K562 (cell line): Measurements from ENCODE around the gene MCOLN2. TPM values are rescaled to one million over a fixed set of nuclear protein-coding genes. Genes with fewer than 3 reads are reported as not detected.
A peak's percentile ranks its signal among the peaks of the same experiment; 100 is the strongest.

Source experiments
- FOXK2 ChIP-seq, 2 experiments: fragments of 450-650 bp; IDR thresholded peaks in 1 of 2; conservative IDR thresholded peaks in 1 of 2; 2 replicates each; pipeline ENCODE4 v1.6.1; 2016; ENCODE audit warnings: low read depth in 2 of 2, mild to moderate bottlenecking in 1 of 2
- JUND ChIP-seq, 2 experiments: IDR thresholded peaks; 2 replicates in 1 of 2; 3 replicates in 1 of 2; pipeline ENCODE4 v1.6.1; 2011; ENCODE audit warnings: borderline replicate concordance in 2 of 2, low read depth in 2 of 2, low read length in 2 of 2, improper control_type of control experiment in 1 of 2, missing biosample characterization in 1 of 2, missing genetic modification characterization in 1 of 2, missing genetic modification reagents in 1 of 2
- MAFK ChIP-seq: IDR thresholded peaks from 2 replicates; pipeline ENCODE4 v1.6.1; 2011; ENCODE audit warnings: low read length, improper control_type of control experiment
- MCM7 ChIP-seq, 2 experiments: fragments of 450-650 bp; IDR thresholded peaks; 2 replicates each; pipeline ENCODE4 v1.6.1; 2016 to 2018
- NCOA4 ChIP-seq: fragments of 450-650 bp; IDR thresholded peaks from 2 replicates; pipeline ENCODE4 v1.6.1; 2018; ENCODE audit warnings: mild to moderate bottlenecking; ENCODE audit not compliant: partially characterized antibody
- OTX1 ChIP-seq: fragments of 450-650 bp; formaldehyde crosslinking; IDR thresholded peaks from 2 replicates; pipeline ENCODE4 v1.4.0; 2022; ENCODE audit warnings: mild to moderate bottlenecking
- SMC3 ChIP-seq: conservative IDR thresholded peaks from 2 replicates; pipeline ENCODE4 v1.6.1; 2011; ENCODE audit warnings: low read depth, low read length, improper control_type of control experiment; ENCODE audit not compliant: insufficient read depth
- polyA plus RNA-seq, 8 experiments: library from polyadenylated mRNA; depleted of rRNA in 4 of 8; stranded (reverse) in 5 of 8; unstranded in 3 of 8; fragments of >200 nt; fragmentation: Nextera tagmentation in 2 of 8; fragmentation: Illumina TruSeq in 1 of 8; extraction: Ambion mirVana in 2 of 8; extraction: Trizol in 1 of 8; gene quantifications; 2 replicates each; pipeline versions ENCODE4 v1.2.1 to v1.2.3, GENCODE V29; 2011 to 2014; ENCODE audit warnings: inconsistent platforms in 1 of 8, missing spikeins in 1 of 8
- total RNA-seq, 7 experiments: library from RNA; depleted of rRNA in 6 of 7; stranded (reverse); fragments of >200 nt in 6 of 7; fragmentation: Illumina TruSeq in 2 of 7; extraction: Trizol in 2 of 7; gene quantifications; 2 replicates each; pipeline versions ENCODE4 v1.2.1 to v1.2.3, GENCODE V29; 2011 to 2021; ENCODE audit warnings: low replicate concordance in 1 of 7
- TF ChIP-seq, protein P1 (sequence below), 2 experiments: fragments of 450-650 bp; IDR thresholded peaks; 2 replicates each; pipeline ENCODE4 v1.6.1; 2016
- TF ChIP-seq, protein P2 (sequence below): fragments of 450-650 bp; IDR thresholded peaks from 2 replicates; pipeline ENCODE4 v1.6.1; 2016
- TF ChIP-seq, protein P3 (sequence below): fragments of 200-600 bp; sonication (generic); IDR thresholded peaks from one replicate; pipeline ENCODE4 v1.6.1; 2012; ENCODE audit warnings: mild to moderate bottlenecking, low read depth, low read length, inconsistent platforms
- TF ChIP-seq, protein P4 (sequence below): sonication (generic); formaldehyde crosslinking; IDR thresholded peaks from 2 replicates; pipeline ENCODE4 v1.8.1; 2022; ENCODE audit warnings: missing genetic modification reagents

The MCOLN2 gene
- total and polyA plus RNA-seq, 9 of the 15 experiments (the other 6 are each of a cell fraction or from before 2014, with no cell fraction given), result 0.18 TPM; not detected in 8

DNA sequence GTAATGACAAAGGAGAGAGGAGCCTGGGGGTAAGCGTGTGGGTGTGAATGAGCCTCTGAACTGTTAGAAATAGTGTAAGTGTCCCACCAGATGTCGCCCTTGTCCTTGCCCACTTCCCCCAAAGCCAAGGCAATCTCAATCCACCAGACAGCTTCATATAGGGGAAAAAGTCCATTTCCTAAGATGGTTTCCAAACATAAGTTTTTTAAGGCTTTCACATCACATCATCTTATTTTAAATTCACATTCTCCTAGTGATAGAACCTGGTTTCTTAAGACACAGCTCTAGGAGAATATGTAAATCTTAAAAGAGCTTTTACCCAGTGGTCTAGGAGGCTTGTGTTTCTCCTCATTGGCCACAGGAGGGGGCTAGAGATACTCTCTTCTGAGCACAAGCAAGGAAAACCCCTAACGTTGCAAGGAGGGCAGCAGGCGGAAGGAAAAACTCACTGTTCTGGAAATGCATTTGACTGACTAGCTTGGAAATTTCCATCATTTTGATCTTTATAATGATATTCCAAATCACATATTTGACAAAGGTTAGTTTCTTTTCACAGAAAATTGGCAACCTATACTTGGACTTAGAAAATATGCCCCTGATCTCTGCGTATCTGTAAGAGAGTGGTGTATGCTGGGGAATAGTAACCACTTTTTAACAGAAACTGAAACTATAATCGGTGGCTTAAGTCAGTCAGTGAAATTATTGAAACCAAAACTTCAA is 52.0 kb downstream of the MCOLN2 start (continued):
- TF ChIP-seq JUND (IDR thresholded peaks at IDR 0.05; ENCODE audit: borderline replicate concordance, low read depth, low read length) (no peak), JUND (tag; IDR thresholded peaks at IDR 0.05; ENCODE audit: borderline replicate concordance, low read depth, low read length) (peak; percentile 21; the same call in 1 of the 3 replicates), OTX1 (CRISPR knock-in tag) (no peak), FOXK2 (conservative IDR thresholded peaks at IDR 0.05 in 1 of 2, IDR thresholded peaks at IDR 0.05 in 1 of 2; ENCODE audit: low read depth in 2 of 2) (peak in 1 of 2 experiments; percentile 52; a peak in 1 of 4 replicates), SMC3 (peak; percentile 51), MCM7 (IDR thresholded peaks at IDR 0.05) (no peak), MAFK (0 out of 2 replicates have a peak, but pooled peaks have one; percentile 18), NCOA4 (no peak)
- TF ChIP-seq, protein P1, sequence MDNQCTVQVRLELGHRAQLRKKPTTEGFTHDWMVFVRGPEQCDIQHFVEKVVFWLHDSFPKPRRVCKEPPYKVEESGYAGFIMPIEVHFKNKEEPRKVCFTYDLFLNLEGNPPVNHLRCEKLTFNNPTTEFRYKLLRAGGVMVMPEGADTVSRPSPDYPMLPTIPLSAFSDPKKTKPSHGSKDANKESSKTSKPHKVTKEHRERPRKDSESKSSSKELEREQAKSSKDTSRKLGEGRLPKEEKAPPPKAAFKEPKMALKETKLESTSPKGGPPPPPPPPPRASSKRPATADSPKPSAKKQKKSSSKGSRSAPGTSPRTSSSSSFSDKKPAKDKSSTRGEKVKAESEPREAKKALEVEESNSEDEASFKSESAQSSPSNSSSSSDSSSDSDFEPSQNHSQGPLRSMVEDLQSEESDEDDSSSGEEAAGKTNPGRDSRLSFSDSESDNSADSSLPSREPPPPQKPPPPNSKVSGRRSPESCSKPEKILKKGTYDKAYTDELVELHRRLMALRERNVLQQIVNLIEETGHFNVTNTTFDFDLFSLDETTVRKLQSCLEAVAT (IDR thresholded peaks at IDR 0.05), result 0 out of 4 replicates have a peak, but pooled peaks of 1 of the 2 experiments have one; percentile 19
- TF ChIP-seq, protein P2, sequence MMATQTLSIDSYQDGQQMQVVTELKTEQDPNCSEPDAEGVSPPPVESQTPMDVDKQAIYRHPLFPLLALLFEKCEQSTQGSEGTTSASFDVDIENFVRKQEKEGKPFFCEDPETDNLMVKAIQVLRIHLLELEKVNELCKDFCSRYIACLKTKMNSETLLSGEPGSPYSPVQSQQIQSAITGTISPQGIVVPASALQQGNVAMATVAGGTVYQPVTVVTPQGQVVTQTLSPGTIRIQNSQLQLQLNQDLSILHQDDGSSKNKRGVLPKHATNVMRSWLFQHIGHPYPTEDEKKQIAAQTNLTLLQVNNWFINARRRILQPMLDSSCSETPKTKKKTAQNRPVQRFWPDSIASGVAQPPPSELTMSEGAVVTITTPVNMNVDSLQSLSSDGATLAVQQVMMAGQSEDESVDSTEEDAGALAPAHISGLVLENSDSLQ, result no peak
- TF ChIP-seq, protein P3, sequence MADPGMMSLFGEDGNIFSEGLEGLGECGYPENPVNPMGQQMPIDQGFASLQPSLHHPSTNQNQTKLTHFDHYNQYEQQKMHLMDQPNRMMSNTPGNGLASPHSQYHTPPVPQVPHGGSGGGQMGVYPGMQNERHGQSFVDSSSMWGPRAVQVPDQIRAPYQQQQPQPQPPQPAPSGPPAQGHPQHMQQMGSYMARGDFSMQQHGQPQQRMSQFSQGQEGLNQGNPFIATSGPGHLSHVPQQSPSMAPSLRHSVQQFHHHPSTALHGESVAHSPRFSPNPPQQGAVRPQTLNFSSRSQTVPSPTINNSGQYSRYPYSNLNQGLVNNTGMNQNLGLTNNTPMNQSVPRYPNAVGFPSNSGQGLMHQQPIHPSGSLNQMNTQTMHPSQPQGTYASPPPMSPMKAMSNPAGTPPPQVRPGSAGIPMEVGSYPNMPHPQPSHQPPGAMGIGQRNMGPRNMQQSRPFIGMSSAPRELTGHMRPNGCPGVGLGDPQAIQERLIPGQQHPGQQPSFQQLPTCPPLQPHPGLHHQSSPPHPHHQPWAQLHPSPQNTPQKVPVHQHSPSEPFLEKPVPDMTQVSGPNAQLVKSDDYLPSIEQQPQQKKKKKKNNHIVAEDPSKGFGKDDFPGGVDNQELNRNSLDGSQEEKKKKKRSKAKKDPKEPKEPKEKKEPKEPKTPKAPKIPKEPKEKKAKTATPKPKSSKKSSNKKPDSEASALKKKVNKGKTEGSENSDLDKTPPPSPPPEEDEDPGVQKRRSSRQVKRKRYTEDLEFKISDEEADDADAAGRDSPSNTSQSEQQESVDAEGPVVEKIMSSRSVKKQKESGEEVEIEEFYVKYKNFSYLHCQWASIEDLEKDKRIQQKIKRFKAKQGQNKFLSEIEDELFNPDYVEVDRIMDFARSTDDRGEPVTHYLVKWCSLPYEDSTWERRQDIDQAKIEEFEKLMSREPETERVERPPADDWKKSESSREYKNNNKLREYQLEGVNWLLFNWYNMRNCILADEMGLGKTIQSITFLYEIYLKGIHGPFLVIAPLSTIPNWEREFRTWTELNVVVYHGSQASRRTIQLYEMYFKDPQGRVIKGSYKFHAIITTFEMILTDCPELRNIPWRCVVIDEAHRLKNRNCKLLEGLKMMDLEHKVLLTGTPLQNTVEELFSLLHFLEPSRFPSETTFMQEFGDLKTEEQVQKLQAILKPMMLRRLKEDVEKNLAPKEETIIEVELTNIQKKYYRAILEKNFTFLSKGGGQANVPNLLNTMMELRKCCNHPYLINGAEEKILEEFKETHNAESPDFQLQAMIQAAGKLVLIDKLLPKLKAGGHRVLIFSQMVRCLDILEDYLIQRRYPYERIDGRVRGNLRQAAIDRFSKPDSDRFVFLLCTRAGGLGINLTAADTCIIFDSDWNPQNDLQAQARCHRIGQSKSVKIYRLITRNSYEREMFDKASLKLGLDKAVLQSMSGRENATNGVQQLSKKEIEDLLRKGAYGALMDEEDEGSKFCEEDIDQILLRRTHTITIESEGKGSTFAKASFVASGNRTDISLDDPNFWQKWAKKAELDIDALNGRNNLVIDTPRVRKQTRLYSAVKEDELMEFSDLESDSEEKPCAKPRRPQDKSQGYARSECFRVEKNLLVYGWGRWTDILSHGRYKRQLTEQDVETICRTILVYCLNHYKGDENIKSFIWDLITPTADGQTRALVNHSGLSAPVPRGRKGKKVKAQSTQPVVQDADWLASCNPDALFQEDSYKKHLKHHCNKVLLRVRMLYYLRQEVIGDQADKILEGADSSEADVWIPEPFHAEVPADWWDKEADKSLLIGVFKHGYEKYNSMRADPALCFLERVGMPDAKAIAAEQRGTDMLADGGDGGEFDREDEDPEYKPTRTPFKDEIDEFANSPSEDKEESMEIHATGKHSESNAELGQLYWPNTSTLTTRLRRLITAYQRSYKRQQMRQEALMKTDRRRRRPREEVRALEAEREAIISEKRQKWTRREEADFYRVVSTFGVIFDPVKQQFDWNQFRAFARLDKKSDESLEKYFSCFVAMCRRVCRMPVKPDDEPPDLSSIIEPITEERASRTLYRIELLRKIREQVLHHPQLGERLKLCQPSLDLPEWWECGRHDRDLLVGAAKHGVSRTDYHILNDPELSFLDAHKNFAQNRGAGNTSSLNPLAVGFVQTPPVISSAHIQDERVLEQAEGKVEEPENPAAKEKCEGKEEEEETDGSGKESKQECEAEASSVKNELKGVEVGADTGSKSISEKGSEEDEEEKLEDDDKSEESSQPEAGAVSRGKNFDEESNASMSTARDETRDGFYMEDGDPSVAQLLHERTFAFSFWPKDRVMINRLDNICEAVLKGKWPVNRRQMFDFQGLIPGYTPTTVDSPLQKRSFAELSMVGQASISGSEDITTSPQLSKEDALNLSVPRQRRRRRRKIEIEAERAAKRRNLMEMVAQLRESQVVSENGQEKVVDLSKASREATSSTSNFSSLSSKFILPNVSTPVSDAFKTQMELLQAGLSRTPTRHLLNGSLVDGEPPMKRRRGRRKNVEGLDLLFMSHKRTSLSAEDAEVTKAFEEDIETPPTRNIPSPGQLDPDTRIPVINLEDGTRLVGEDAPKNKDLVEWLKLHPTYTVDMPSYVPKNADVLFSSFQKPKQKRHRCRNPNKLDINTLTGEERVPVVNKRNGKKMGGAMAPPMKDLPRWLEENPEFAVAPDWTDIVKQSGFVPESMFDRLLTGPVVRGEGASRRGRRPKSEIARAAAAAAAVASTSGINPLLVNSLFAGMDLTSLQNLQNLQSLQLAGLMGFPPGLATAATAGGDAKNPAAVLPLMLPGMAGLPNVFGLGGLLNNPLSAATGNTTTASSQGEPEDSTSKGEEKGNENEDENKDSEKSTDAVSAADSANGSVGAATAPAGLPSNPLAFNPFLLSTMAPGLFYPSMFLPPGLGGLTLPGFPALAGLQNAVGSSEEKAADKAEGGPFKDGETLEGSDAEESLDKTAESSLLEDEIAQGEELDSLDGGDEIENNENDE, result no peak
- TF ChIP-seq, protein P4, sequence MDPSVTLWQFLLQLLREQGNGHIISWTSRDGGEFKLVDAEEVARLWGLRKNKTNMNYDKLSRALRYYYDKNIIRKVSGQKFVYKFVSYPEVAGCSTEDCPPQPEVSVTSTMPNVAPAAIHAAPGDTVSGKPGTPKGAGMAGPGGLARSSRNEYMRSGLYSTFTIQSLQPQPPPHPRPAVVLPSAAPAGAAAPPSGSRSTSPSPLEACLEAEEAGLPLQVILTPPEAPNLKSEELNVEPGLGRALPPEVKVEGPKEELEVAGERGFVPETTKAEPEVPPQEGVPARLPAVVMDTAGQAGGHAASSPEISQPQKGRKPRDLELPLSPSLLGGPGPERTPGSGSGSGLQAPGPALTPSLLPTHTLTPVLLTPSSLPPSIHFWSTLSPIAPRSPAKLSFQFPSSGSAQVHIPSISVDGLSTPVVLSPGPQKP, result no peak
